Upper lobe of right lung (tissue), 1 donor: ENCODE data around the gene MICOS13. TPM values are rescaled to one million over a fixed set of nuclear protein-coding genes. Genes with fewer than 3 reads are reported as not detected.
A peak's percentile ranks its signal among the peaks of the same experiment; 100 is the strongest.

Source experiments
- ATAC-seq: fragments of 200-7000 bp; cut with Tn5 transposase; one replicate; pipeline ENCODE4 v1.9.1; 2020; ENCODE audit warnings: mild to moderate bottlenecking, moderate library complexity
- DNase-seq: peaks from one replicate; pipeline ENCODE4 v3.0.0-alpha.2; 2020
- H3K27ac ChIP-seq: fragments of 200-600 bp; one replicate; pipeline ENCODE4 v1.8.0; 2022
- H3K27me3 ChIP-seq: fragments of 200-600 bp; one replicate; pipeline ENCODE4 v1.8.0; 2022; ENCODE audit warnings: mild to moderate bottlenecking
- H3K36me3 ChIP-seq: fragments of 200-600 bp; one replicate; pipeline ENCODE4 v1.8.0; 2022
- H3K4me1 ChIP-seq: fragments of 200-600 bp; one replicate; pipeline ENCODE4 v1.8.0; 2022
- H3K4me3 ChIP-seq: fragments of 200-600 bp; one replicate; pipeline ENCODE4 v1.8.0; 2022; ENCODE audit warnings: mild to moderate bottlenecking
- H3K9me3 ChIP-seq: fragments of 200-600 bp; one replicate; pipeline ENCODE4 v1.8.0; 2022
- CTCF ChIP-seq: fragments of 200-600 bp; IDR thresholded peaks from one replicate; pipeline ENCODE4 v1.8.0; 2022; ENCODE audit warnings: antibody characterized with exemption
- intact Hi-C: fragments of 100-400 bp; cut with DNase I; formaldehyde crosslinking; loops from one replicate; pipeline ENCODE4 v1.11.0; 2022
- total RNA-seq: library from RNA; stranded (reverse); fragmentation: NEBNext Ultra II Directional; extraction: Animal tissue kit (Norgen Biotek cat#: 25700); gene quantifications from one replicate; pipeline ENCODE4 v1.2.1, GENCODE V29; 2021
- donor health status: DM: no; HTN: yes; CAD: no; lungs with severe emphysema.

MICOS13 gene
- total RNA-seq, 1 donor from 2014 or later, result 48.3 TPM

GRCh38 chr19:5664515-5664914, 15.8 kb downstream of the MICOS13 start:
- no peaks in the 10 kb centered on the region for H3K9me3 ChIP-seq
- TF ChIP-seq CTCF, result no peak
- no peak for ATAC-seq
- no peak overlapping the region for H3K27ac ChIP-seq
- no peaks in the 10 kb centered on the region for H3K4me1 ChIP-seq
- H3K4me3 ChIP-seq, result no peak overlapping the region
- H3K36me3 ChIP-seq, result peaks cover 100% of the 10 kb centered on the region
- intact Hi-C loops, result no loop called here
- no peak for DNase-seq
- no peaks in the 10 kb centered on the region for H3K27me3 ChIP-seq

- TF ChIP-seq CTCF, result no peak
- no peak for ATAC-seq
- H3K36me3 ChIP-seq, result peaks cover 100% of the 10 kb centered on the region
- no peak for DNase-seq
- H3K4me3 ChIP-seq, result no peak overlapping the region
- no peak overlapping the region for H3K27ac ChIP-seq
- H3K4me1 ChIP-seq, result no peaks in the 10 kb centered on the region
- H3K27me3 ChIP-seq, result no peaks in the 10 kb centered on the region
- intact Hi-C loops, result no loop called here
- H3K9me3 ChIP-seq, result no peaks in the 10 kb centered on the region
These were observed 16.4 kb downstream of the MICOS13 start for GRCh38 chr19:5663904-5664303.

GRCh38 chr19:5661483-5661882, 18.8 kb downstream of the MICOS13 start:
- no peak for TF ChIP-seq CTCF
- peak; percentile 36 for ATAC-seq
- Histone ChIP-seq H3K4me3 (no peak overlapping the region), H3K27me3 (no peaks in the 10 kb centered on the region), H3K27ac (no peak overlapping the region), H3K4me1 (no peaks in the 10 kb centered on the region), H3K9me3 (no peaks in the 10 kb centered on the region), H3K36me3 (peaks cover 100% of the 10 kb centered on the region)
- no peak for DNase-seq
- intact Hi-C loops, result no loop called here

- intact Hi-C loops, result no loop called here
- H3K9me3 ChIP-seq, result no peaks in the 10 kb centered on the region
- no peak for DNase-seq
These were observed 24.9 kb downstream of the MICOS13 start for GRCh38 chr19:5655412-5655811.

GRCh38 chr19:5654931-5655330, 25.4 kb downstream of the MICOS13 start:
- Histone ChIP-seq H3K4me1 (no peaks in the 10 kb centered on the region), H3K27me3 (no peaks in the 10 kb centered on the region), H3K27ac (no peak overlapping the region), H3K4me3 (no peak overlapping the region), H3K36me3 (peaks cover 99% of the 10 kb centered on the region), H3K9me3 (no peaks in the 10 kb centered on the region)
- no peak for TF ChIP-seq CTCF
- no peak for ATAC-seq
- intact Hi-C loops, result no loop called here
- DNase-seq, result no peak

More at GRCh38 chr19:5655412-5655811, 24.9 kb downstream of the MICOS13 start:
- H3K27ac ChIP-seq, result no peak overlapping the region
- no peaks in the 10 kb centered on the region for H3K27me3 ChIP-seq
- H3K36me3 ChIP-seq, result peaks cover 99% of the 10 kb centered on the region
- no peaks in the 10 kb centered on the region for H3K4me1 ChIP-seq
- ATAC-seq, result no peak
- TF ChIP-seq CTCF, result no peak
- no peak overlapping the region for H3K4me3 ChIP-seq

GRCh38 chr19:5652261-5652660, 28.1 kb downstream of the MICOS13 start:
- no peak overlapping the region for H3K4me3 ChIP-seq
- no peaks in the 10 kb centered on the region for H3K4me1 ChIP-seq
- ATAC-seq (no peak), DNase-seq (no peak)
- H3K27ac ChIP-seq, result no peak overlapping the region
- H3K36me3 ChIP-seq, result peaks cover 91% of the 10 kb centered on the region
- no peaks in the 10 kb centered on the region for H3K27me3 ChIP-seq
- H3K9me3 ChIP-seq, result no peaks in the 10 kb centered on the region
- intact Hi-C loops, result no loop called here
- TF ChIP-seq CTCF, result no peak
